Measurements from ENCODE around the gene GFER.
"Not testable (repeated sequence)": the region's sequence is repeated elsewhere in the genome, so short reads cannot be mapped to it uniquely, and the experiment has no call there.

GFER gene

GRCh38 chr16:1957434-1958142 is 26.4 kb upstream of the GFER start:
- not testable (repeated sequence) for DNase-seq (ENCODE audit: low read depth in 2 of 3, low spot score in 2 of 3)

GRCh38 chr16:1958143-1958491 is 25.9 kb upstream of the GFER start:
- DNase-seq (ENCODE audit: low read depth in 2 of 3, low spot score in 2 of 3): not testable (repeated sequence)

- DNase-seq (ENCODE audit: low read depth in 2 of 3, low spot score in 2 of 3): no peak
Measured at GRCh38 chr16:1958715-1959268, 25.2 kb upstream of the GFER start.

GRCh38 chr16:1959269-1960039 is 24.5 kb upstream of the GFER start, which contains the start of gene NDUFB10:
Gene NDUFB10, plus strand, starts transcription at chr16:1959538. Its CDS starts 87 bp downstream, at chr16:1959625.
- peak; percentile 76 to 81 (median 81) for DNase-seq (ENCODE audit: low read depth in 2 of 3, low spot score in 2 of 3)

GRCh38 chr16:1960665-1961630 is 23.0 kb upstream of the GFER start:
- no peak for DNase-seq (ENCODE audit: low read depth in 2 of 3, low spot score in 2 of 3)

GRCh38 chr16:1961651-1962067 is 22.3 kb upstream of the GFER start:
- DNase-seq (ENCODE audit: low read depth in 2 of 3, low spot score in 2 of 3): no peak

- not testable (repeated sequence) for DNase-seq (ENCODE audit: low read depth in 2 of 3, low spot score in 2 of 3)
Measured at GRCh38 chr16:1962161-1963153, 21.5 kb upstream of the GFER start.

GRCh38 chr16:1963806-1964505 is 20.0 kb upstream of the GFER start:
- DNase-seq (ENCODE audit: low read depth in 2 of 3, low spot score in 2 of 3): no peak

- peak; percentile 92 to 95 (median 95) for DNase-seq (ENCODE audit: low read depth in 2 of 3, low spot score in 2 of 3)
Measured at GRCh38 chr16:1964506-1965395, 19.2 kb upstream of the GFER start, which contains the start of gene RPS2. Gene RPS2, minus strand, starts transcription at chr16:1964826. Its CDS starts 201 bp downstream, at chr16:1964625.

GRCh38 chr16:1965396-1966001 is 18.5 kb upstream of the GFER start:
- no peak for DNase-seq (ENCODE audit: low read depth in 2 of 3, low spot score in 2 of 3)

- DNase-seq (ENCODE audit: low read depth in 2 of 3, low spot score in 2 of 3): no peak
Measured at GRCh38 chr16:1966460-1966859, 17.5 kb upstream of the GFER start, which contains the start of gene RNF151. Gene RNF151, plus strand, starts transcription at chr16:1966856. Its CDS starts 26 bp downstream, at chr16:1966882.

- no peak for DNase-seq (ENCODE audit: low read depth in 2 of 3, low spot score in 2 of 3)
Measured at GRCh38 chr16:1968146-1968953, 15.6 kb upstream of the GFER start.

- peak; percentile 96 to 98 (median 97) for DNase-seq (ENCODE audit: low read depth in 2 of 3, low spot score in 2 of 3)
Measured at GRCh38 chr16:1971796-1972489, 12.1 kb upstream of the GFER start, which contains the start of gene TBL3. Gene TBL3, plus strand, starts transcription at chr16:1972053. Its CDS starts 112 bp downstream, at chr16:1972165.

GRCh38 chr16:1972490-1972877 is 11.5 kb upstream of the GFER start:
- DNase-seq (ENCODE audit: low read depth in 2 of 3, low spot score in 2 of 3): no peak

- DNase-seq (ENCODE audit: low read depth in 2 of 3, low spot score in 2 of 3): no peak
Measured at GRCh38 chr16:1973461-1974156, 10.4 kb upstream of the GFER start.

All from activated CD8-positive, alpha-beta memory T cell treated with anti-CD3 and anti-CD28 coated beads for 48 hours (primary cell).